NT2/D1 (cell line): ENCODE results near the gene PGGHG.

Experiments used
- SUZ12 ChIP-seq: IDR thresholded peaks from 2 replicates; pipeline ENCODE4 v1.6.1; 2011; ENCODE audit not compliant: insufficient read length, insufficient read depth; ENCODE audit errors: extremely low read depth
- YY1 ChIP-seq: IDR thresholded peaks from 2 replicates; pipeline ENCODE4 v1.6.1; 2011; ENCODE audit not compliant: insufficient read length, insufficient read depth

- TF ChIP-seq YY1: no peak
- TF ChIP-seq SUZ12: no peak
These were observed 47.1 kb downstream of the PGGHG start for GRCh38 chr11:335779-336658.
